BJ (cell line): ENCODE results near the gene SNTN. TPM values are rescaled to one million over a fixed set of nuclear protein-coding genes. Genes with fewer than 3 reads are reported as not detected.

Experiments used
- CTCF ChIA-PET: fragments of 350-600 bp; formaldehyde crosslinking; extraction: SDS; loops from one replicate; lab custom pipeline; 2021; ENCODE audit warnings: antibody characterized with exemption, inconsistent platforms; lab: Yijun Ruan, JAX
- POLR2A ChIA-PET: fragments of 300-600 bp; sonication (Branson Sonifier 250); formaldehyde crosslinking; extraction: SDS; loops from one replicate; lab custom pipeline; 2021; ENCODE audit warnings: antibody characterized with exemption; lab: Charles Lee
- DNase-seq: peaks from one replicate; pipeline ENCODE4 v3.0.0-alpha.2; 2011; ENCODE audit warnings: low read depth
- H3K27me3 ChIP-seq: 2 replicates; pipeline ENCODE4 v1.6.0; 2011; ENCODE audit warnings: low read length; ENCODE audit not compliant: control insufficient read depth, insufficient read depth
- H3K36me3 ChIP-seq: 2 replicates; pipeline ENCODE4 v1.5.1; 2011; ENCODE audit warnings: low read length; ENCODE audit not compliant: control insufficient read depth, insufficient read depth
- H3K4me3 ChIP-seq: 2 replicates; pipeline ENCODE4 v1.5.1; 2011; ENCODE audit warnings: low read depth, mild to moderate bottlenecking, control low read depth, low read length
- polyA plus RNA-seq: library from polyadenylated mRNA; depleted of rRNA; stranded (reverse); fragments of >200 nt; gene quantifications from 2 replicates; pipeline ENCODE4 v1.2.3, GENCODE V29; 2011
- TF ChIP-seq, protein P1 (sequence below): IDR thresholded peaks from 2 replicates; pipeline ENCODE4 v1.5.1; 2011; ENCODE audit warnings: low read depth, mild to moderate bottlenecking, control low read depth, inconsistent platforms, low read length, moderate library complexity; ENCODE audit not compliant: insufficient read depth

Gene SNTN
- polyA plus RNA-seq, 1 experiment = not detected

GRCh38 chr3:63684081-63684480 is 31.6 kb downstream of the SNTN start:
- TF ChIP-seq, protein P1, sequence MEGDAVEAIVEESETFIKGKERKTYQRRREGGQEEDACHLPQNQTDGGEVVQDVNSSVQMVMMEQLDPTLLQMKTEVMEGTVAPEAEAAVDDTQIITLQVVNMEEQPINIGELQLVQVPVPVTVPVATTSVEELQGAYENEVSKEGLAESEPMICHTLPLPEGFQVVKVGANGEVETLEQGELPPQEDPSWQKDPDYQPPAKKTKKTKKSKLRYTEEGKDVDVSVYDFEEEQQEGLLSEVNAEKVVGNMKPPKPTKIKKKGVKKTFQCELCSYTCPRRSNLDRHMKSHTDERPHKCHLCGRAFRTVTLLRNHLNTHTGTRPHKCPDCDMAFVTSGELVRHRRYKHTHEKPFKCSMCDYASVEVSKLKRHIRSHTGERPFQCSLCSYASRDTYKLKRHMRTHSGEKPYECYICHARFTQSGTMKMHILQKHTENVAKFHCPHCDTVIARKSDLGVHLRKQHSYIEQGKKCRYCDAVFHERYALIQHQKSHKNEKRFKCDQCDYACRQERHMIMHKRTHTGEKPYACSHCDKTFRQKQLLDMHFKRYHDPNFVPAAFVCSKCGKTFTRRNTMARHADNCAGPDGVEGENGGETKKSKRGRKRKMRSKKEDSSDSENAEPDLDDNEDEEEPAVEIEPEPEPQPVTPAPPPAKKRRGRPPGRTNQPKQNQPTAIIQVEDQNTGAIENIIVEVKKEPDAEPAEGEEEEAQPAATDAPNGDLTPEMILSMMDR = no peak
- POLR2A ChIA-PET = no interaction called here
- Histone ChIP-seq H3K4me3 (no peak overlapping the region), H3K27me3 (no peaks in the 10 kb centered on the region), H3K36me3 (no peaks in the 10 kb centered on the region)
- no peak for DNase-seq
- CTCF ChIA-PET = no interaction called here

GRCh38 chr3:63685340-63685739 is 32.9 kb downstream of the SNTN start:
- no peak for DNase-seq
- ChIA-PET POLR2A (no interaction called here), CTCF (interaction anchor here (0.8 kb wide), 1 partner anchor 11 kb away, joined by 3 read pairs; no protein-coding TSS in a partner anchor)
- Histone ChIP-seq H3K4me3 (no peak overlapping the region), H3K27me3 (no peaks in the 10 kb centered on the region), H3K36me3 (no peaks in the 10 kb centered on the region)
- TF ChIP-seq, protein P1 = no peak

DNA sequence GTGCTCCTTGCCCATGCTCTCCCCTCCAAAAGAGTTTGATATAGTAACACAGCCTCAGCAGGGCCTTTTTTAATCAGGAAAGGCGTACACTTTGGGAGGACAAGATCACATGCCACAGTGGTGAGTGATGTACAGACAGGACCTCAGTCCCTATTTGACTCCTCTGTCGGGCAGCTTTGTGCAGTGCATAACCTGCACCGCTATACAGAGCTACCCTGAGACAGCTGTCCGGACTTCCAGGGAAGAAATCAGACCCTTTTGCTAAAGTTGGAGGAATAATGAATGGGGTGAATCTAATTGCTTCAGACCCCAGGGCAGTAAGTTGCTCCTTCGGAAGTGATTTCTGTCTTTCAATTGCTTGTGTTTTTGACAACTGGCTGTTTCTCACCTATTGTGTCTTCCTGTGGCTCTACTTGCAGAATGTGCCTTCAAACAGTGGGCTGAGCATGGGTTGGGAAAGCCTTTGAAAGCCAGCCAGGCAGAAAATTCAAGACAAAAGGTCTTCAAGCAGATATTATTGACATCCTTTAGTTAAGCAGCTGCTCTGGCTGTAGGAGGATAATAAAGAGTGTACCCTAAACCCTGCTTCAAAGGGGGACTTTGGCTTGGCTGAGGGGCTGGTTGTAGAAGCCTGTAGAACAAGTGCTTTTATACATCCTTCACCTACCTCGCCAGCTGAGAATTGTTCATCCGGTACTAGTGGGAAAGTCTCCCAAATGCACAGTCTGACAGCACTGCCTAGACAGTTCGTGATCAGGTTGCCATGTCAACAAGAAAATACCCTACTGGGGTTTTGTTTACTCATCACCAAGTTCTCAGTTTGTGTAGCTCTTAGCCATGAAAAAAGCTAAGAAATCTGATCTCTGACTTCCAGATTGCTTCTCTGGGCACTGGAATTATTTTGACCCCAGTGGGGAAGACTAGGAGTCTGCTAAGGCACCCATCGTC is 35.1 kb downstream of the SNTN start:
- ChIA-PET POLR2A (no interaction called here), CTCF (no interaction called here)
- TF ChIP-seq, protein P1 = no peak
- Histone ChIP-seq H3K27me3 (no peaks in the 10 kb centered on the region), H3K4me3 (no peak overlapping the region), H3K36me3 (no peaks in the 10 kb centered on the region)
- DNase-seq = no peak

GRCh38 chr3:63689285-63689684 is 36.8 kb downstream of the SNTN start:
- Histone ChIP-seq H3K36me3 (no peaks in the 10 kb centered on the region), H3K4me3 (no peak overlapping the region), H3K27me3 (no peaks in the 10 kb centered on the region)
- no peak for DNase-seq
- CTCF ChIA-PET = interaction anchor here (1.3 kb wide), 1 partner anchor 18 kb away, joined by 4 read pairs; no protein-coding TSS in a partner anchor
- TF ChIP-seq, protein P1 = no peak
- POLR2A ChIA-PET = no interaction called here

GRCh38 chr3:63693351-63693750 is 40.9 kb downstream of the SNTN start:
- H3K36me3 ChIP-seq = no peaks in the 10 kb centered on the region
- TF ChIP-seq, protein P1 = no peak
- no peaks in the 10 kb centered on the region for H3K27me3 ChIP-seq
- no peak for DNase-seq
- ChIA-PET CTCF (no interaction called here), POLR2A (no interaction called here)
- H3K4me3 ChIP-seq = no peak overlapping the region
